GM21825 (cell line): ENCODE measurements around the gene ABTB1.
"Not testable (repeated sequence)": the region's sequence is repeated elsewhere in the genome, so short reads cannot be mapped to it uniquely, and the experiment has no call there.

Experiments
- ATAC-seq: cut with Tn5 transposase; IDR thresholded peaks from one replicate; pipeline ENCODE4 v1.9.1; 2021; ENCODE audit warnings: mild to moderate bottlenecking, moderate library complexity; ENCODE audit not compliant: unreplicated experiment

ABTB1 gene

DNA sequence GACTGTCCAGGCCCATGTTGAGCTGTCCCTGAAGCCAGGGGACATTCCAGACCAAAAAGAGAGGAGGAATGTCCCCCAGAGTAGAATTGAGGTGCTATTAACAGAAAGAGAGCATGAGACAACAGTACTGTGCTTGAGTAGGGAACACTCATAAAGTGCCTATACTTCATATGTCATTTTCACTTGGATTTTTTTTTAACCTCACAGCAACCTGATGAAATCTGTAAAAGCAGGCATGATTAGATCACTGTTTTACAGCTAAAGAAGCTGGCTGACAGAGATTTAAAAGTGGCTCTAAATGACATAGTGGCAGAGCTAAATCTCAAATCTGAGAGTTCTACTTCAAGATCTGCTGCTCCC lies 24.9 kb upstream of the ABTB1 start:
- ATAC-seq: no peak

DNA sequence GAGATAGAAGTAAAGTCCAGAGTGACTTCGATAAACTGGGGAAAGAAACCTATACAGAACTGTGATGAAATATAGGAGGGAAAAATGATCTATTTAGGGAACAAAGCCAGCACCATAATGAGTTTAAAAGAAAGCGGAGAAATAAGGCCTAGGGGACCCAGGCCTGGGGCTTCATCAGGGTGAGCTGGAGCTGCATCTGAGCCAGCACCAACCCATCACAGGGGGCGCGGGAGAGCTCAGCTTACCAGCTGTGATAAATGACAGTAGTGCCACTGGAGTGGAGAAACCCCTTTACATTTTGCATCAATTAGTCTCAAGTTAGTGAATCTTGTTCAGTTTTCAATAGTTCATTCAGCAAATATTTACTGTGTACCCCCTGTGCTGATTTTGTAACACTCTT lies 22.5 kb upstream of the ABTB1 start:
- no peak for ATAC-seq

DNA sequence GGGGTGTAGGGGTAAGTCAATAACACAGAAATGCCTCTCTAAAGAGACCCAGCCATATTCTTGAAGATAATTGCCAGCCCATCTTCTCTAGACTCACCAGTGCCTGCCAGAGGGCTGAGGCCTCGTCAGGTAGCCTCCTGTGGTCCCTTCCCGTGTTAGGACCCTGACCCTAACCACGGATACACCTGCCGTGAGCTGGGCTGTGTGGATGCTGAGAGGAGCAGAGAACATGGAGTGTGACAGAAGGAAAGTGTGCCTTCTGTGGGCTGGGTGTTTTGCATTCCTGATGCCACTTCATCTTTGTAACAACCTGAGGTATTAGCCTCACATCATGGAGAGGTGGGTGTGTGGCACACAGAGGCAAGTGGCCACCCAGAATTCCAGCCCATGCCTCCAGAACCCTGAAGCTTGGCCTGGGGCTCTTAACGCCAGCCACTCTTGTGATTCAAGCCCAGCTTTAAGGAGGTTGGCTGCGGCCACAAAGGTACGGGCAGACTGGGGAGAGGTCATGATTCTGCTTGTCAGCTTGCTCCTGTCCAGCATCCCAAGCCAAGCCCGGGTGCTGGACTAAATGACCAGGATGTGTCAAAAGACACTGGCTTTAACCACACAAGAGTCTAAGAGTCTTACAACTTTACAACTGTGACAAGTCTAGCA lies 21.1 kb upstream of the ABTB1 start:
- ATAC-seq: no peak

GRCh38 chr3:127652246-127652995 lies 20.3 kb upstream of the ABTB1 start:
- no peak for ATAC-seq

GRCh38 chr3:127654374-127654773 lies 18.4 kb upstream of the ABTB1 start:
- ATAC-seq: no peak

- not testable (repeated sequence) for ATAC-seq
Measured at GRCh38 chr3:127654993-127655392, 17.8 kb upstream of the ABTB1 start.

- no peak for ATAC-seq
Measured at GRCh38 chr3:127655641-127656040, 17.1 kb upstream of the ABTB1 start.

DNA sequence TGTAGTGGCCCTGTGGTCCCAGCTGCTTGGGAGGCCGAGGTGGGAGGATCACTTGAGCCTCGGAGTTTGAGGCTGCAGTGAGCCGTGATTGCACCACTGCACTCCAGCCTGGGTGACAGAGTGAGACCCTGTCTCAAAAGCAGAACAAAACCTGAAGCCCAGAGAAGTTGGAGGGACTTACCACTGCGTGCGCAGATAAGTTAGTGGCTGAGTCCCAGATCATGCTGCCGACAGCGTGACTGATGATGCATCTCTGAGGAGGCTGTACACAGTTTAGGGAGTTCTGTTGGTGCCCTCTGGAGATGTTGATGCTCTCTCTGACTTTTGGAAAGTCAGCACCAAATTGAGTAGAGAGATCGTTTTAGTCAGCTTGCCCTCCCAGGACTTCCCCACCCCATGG lies 15.8 kb upstream of the ABTB1 start:
- ATAC-seq: no peak

DNA sequence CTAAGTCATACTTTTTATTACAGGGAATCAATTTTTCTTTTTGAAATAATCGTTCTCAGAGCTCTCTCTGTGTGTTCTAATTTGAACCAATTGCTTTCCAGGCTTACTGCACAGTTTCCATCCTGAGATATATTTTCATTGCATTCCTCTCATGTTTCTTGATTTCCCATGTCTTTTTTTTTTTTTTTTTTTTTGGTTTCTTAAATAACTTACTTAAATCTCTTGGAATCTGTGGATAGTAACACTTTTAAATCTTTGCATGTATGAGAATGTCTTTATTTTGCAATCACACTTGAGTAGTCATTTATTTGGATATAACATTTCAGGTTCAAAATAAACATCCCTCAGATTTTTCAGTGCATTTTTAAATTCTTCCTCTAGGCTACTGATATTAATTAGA lies 14.5 kb upstream of the ABTB1 start:
- no peak for ATAC-seq

DNA sequence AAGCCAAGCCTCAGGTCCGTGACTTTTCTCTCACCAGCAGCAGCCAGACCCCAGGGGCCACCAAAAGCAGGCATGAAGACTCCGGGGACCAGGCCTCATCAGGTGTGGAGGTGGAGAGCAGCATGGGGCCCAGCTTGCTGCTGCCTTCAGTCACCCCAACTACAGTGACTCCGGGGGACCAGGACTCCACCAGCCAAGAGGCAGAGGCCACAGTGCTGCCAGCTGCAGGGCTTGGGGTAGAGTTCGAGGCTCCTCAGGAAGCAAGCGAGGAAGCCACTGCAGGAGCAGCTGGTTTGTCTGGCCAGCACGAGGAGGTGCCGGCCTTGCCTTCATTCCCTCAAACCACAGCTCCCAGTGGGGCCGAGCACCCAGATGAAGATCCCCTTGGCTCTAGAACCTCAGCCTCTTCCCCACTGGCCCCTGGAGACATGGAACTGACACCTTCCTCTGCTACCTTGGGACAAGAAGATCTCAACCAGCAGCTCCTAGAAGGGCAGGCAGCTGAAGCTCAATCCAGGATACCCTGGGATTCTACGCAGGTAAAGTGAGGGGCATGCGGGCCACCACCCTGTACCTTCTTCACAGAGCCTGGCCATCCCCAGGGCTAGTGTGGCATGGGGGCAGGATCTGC lies 12.0 kb upstream of the ABTB1 start:
- no peak for ATAC-seq

DNA sequence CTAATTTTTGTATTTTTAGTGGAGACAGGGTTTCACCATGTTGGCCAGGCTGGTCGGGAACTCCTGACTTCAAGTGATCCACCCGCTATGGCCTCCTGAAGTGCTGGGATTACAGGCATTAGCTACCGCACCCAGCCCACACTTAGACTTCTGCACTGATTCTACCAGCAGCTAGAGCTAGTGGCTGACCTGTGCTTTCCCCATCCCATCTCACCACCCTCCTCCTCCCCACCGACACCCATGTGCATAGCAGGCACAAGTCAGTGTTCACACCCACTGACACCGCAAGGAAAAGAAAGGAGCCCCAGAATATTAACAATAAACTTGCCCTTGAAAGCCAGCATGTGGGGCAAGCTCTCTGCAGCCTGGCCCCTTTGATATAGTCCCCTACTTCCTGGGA lies 11.2 kb upstream of the ABTB1 start:
- ATAC-seq: no peak

GRCh38 chr3:127662001-127662469 lies 10.7 kb upstream of the ABTB1 start:
- ATAC-seq: no peak

GRCh38 chr3:127663151-127663550 lies 9.6 kb upstream of the ABTB1 start:
- no peak for ATAC-seq

- ATAC-seq: no peak
Measured at GRCh38 chr3:127665165-127665564, 7.6 kb upstream of the ABTB1 start.

GRCh38 chr3:127665586-127665985 lies 7.2 kb upstream of the ABTB1 start:
- no peak for ATAC-seq

DNA sequence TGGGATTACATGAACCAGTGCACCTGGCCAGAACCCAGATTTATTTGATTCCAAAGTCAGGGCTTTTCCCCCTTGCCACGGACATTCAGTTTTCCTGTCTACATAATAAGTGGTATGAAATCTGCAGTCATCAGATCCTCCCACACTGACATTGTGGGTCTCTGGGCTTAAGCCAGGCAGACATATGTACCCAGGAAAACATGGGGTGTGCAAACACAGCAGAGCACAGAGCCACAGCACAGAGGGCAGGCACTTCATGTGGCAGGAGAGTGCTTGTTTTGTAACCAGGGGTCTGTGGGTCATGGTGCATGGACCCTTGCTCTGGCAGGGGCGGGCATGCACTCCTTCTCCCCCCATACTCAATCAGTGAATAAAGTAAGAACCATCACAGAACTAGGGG lies 6.1 kb upstream of the ABTB1 start:
- ATAC-seq: no peak

- ATAC-seq: no peak
Measured at GRCh38 chr3:127667119-127667681, 5.6 kb upstream of the ABTB1 start.

GRCh38 chr3:127668906-127669305 lies 3.8 kb upstream of the ABTB1 start:
- ATAC-seq: no peak

- ATAC-seq: no peak
Measured at GRCh38 chr3:127669541-127670228, 3.1 kb upstream of the ABTB1 start.

GRCh38 chr3:127670229-127670559 lies 2.6 kb upstream of the ABTB1 start:
- ATAC-seq: no peak

- no peak for ATAC-seq
Measured at GRCh38 chr3:127670761-127671522, 1.8 kb upstream of the ABTB1 start.
